ENCODE data around the gene PRSS22. TPM values are rescaled to one million over a fixed set of nuclear protein-coding genes. Genes with fewer than 3 reads are reported as not detected.

Gene PRSS22
- total RNA-seq, 1 donor from 2014 or later: not detected

- ChIA-PET CTCF (no interaction called here), POLR2A (no interaction called here)
- Mint-ChIP-seq H3K4me1 (no peaks in the 10 kb centered on the region), H3K4me3 (no peak overlapping the region), H3K9me3 (no peaks in the 10 kb centered on the region), H3K27ac (no peak overlapping the region), H3K27me3 (no peaks in the 10 kb centered on the region), H3K36me3 (ENCODE audit: low read depth) (no peaks in the 10 kb centered on the region)
- TF ChIP-seq, protein P1, sequence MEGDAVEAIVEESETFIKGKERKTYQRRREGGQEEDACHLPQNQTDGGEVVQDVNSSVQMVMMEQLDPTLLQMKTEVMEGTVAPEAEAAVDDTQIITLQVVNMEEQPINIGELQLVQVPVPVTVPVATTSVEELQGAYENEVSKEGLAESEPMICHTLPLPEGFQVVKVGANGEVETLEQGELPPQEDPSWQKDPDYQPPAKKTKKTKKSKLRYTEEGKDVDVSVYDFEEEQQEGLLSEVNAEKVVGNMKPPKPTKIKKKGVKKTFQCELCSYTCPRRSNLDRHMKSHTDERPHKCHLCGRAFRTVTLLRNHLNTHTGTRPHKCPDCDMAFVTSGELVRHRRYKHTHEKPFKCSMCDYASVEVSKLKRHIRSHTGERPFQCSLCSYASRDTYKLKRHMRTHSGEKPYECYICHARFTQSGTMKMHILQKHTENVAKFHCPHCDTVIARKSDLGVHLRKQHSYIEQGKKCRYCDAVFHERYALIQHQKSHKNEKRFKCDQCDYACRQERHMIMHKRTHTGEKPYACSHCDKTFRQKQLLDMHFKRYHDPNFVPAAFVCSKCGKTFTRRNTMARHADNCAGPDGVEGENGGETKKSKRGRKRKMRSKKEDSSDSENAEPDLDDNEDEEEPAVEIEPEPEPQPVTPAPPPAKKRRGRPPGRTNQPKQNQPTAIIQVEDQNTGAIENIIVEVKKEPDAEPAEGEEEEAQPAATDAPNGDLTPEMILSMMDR (IDR thresholded peaks at IDR 0.05): no peak
- DNase-seq: no peak
- no peak for ATAC-seq (ENCODE audit: low read depth)
- intact Hi-C loops (cut with micrococcal nuclease): no loop called here
Measured at GRCh38 chr16:2824626-2825025, 33.3 kb downstream of the PRSS22 start.

- Mint-ChIP-seq H3K4me3 (no peak overlapping the region), H3K36me3 (ENCODE audit: low read depth) (no peaks in the 10 kb centered on the region), H3K27me3 (peaks cover 3% of the 10 kb centered on the region), H3K9me3 (no peaks in the 10 kb centered on the region), H3K27ac (no peak overlapping the region), H3K4me1 (no peaks in the 10 kb centered on the region)
- no peak for DNase-seq
- intact Hi-C loops (cut with micrococcal nuclease): no loop called here
- no peak for ATAC-seq (ENCODE audit: low read depth)
- CTCF ChIA-PET: no interaction called here
- POLR2A ChIA-PET: interaction anchor here (0.5 kb wide), 1 partner anchor 378 kb away, joined by 3 read pairs; no protein-coding TSS in a partner anchor
- TF ChIP-seq, protein P1 (IDR thresholded peaks at IDR 0.05): no peak
Measured at GRCh38 chr16:2822496-2822895, 35.5 kb downstream of the PRSS22 start.

DNA sequence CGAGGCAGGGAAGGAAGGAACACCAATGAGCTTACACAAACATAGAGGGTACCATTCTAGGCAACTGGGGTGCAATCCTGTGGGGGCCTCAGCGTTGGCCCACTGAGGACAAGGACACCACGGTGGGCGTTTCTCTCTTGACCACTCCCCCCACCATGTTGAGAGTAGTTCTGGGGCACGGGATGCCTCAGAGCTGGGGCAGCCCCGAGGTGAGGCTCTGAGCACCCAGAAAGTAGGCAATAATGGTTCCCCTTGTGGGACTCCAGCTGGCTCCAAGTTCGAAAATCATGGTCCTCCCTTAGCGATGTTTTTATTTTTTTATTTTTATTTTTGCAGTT is 35.8 kb downstream of the PRSS22 start:
- ATAC-seq (ENCODE audit: low read depth) (no peak), DNase-seq (no peak)
- peaks cover 3% of the 10 kb centered on the region for H3K27me3 Mint-ChIP-seq
- TF ChIP-seq, protein P1 (IDR thresholded peaks at IDR 0.05): no peak
- CTCF ChIA-PET: interaction anchor here (1.0 to 1.3 kb wide), 2 partner anchors 54 to 98 kb away, joined by 3 to 4 read pairs; no protein-coding TSS in a partner anchor
- H3K36me3 Mint-ChIP-seq (ENCODE audit: low read depth): no peaks in the 10 kb centered on the region
- H3K4me1 Mint-ChIP-seq: no peaks in the 10 kb centered on the region
- no peak overlapping the region for H3K27ac Mint-ChIP-seq
- no peaks in the 10 kb centered on the region for H3K9me3 Mint-ChIP-seq
- intact Hi-C loops (cut with micrococcal nuclease): no loop called here
- H3K4me3 Mint-ChIP-seq: no peak overlapping the region
- POLR2A ChIA-PET: interaction anchor here (0.5 kb wide), 1 partner anchor 377 kb away, joined by 3 read pairs; no protein-coding TSS in a partner anchor

DNA sequence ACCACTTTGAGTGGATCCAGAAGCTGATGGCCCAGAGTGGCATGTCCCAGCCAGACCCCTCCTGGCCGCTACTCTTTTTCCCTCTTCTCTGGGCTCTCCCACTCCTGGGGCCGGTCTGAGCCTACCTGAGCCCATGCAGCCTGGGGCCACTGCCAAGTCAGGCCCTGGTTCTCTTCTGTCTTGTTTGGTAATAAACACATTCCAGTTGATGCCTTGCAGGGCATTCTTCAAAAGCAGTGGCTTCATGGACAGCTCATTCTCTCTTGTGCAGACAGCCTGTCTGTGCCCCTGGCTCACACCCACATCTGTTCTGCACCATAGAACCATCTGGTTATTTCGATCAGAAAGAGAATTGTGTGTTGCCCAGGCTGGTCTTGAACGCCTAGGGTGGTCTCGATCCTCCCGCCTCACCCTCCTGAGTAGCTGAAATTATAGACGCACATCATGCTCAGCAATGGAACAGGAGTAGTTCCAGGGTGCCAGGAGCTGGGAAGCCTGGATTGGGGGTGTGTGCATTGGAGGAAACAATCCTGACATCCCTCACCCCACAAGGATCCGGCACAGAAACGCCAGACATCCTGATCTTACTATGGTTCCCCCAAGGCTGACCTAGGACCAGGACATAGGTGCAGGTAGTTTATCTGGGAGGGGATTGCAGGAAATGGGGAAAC is 36.3 kb downstream of the PRSS22 start:
- DNase-seq (no peak), ATAC-seq (ENCODE audit: low read depth) (no peak)
- Mint-ChIP-seq H3K4me3 (no peak overlapping the region), H3K4me1 (no peaks in the 10 kb centered on the region), H3K9me3 (no peaks in the 10 kb centered on the region), H3K36me3 (ENCODE audit: low read depth) (no peaks in the 10 kb centered on the region), H3K27ac (no peak overlapping the region), H3K27me3 (peaks cover 3% of the 10 kb centered on the region)
- POLR2A ChIA-PET: no interaction called here
- intact Hi-C loops (cut with micrococcal nuclease): no loop called here
- CTCF ChIA-PET: interaction anchor here (1.0 to 1.3 kb wide), 2 partner anchors 54 to 99 kb away, joined by 3 to 4 read pairs; no protein-coding TSS in a partner anchor
- TF ChIP-seq, protein P1 (IDR thresholded peaks at IDR 0.05): no peak

- ChIA-PET CTCF (interaction anchor here (1.0 to 1.3 kb wide), 2 partner anchors 55 to 99 kb away, joined by 3 to 4 read pairs; no protein-coding TSS in a partner anchor), POLR2A (no interaction called here)
- DNase-seq (no peak), ATAC-seq (ENCODE audit: low read depth) (no peak)
- H3K27ac Mint-ChIP-seq: no peak overlapping the region
- intact Hi-C loops (cut with micrococcal nuclease): no loop called here
- peaks cover 3% of the 10 kb centered on the region for H3K27me3 Mint-ChIP-seq
- H3K4me3 Mint-ChIP-seq: no peak overlapping the region
- H3K4me1 Mint-ChIP-seq: no peaks in the 10 kb centered on the region
- H3K9me3 Mint-ChIP-seq: no peaks in the 10 kb centered on the region
- no peaks in the 10 kb centered on the region for H3K36me3 Mint-ChIP-seq (ENCODE audit: low read depth)
- TF ChIP-seq, protein P1 (IDR thresholded peaks at IDR 0.05): no peak
Measured at GRCh38 chr16:2820836-2821486, 37.0 kb downstream of the PRSS22 start.
